Neural cell (in vitro differentiated cells): Measurements from ENCODE around the gene RALGDS.

Experiments used
- EP300 ChIP-seq: fragments of 450-650 bp; conservative IDR thresholded peaks from 2 replicates; pipeline ENCODE4 v1.6.1; 2014; ENCODE audit warnings: antibody characterized with exemption, mild to moderate bottlenecking, moderate library complexity; ENCODE audit not compliant: poor library complexity, severe bottlenecking
- EZH2 ChIP-seq: fragments of 200-600, 300-800 bp; shearing (Covaris generic), sonication (generic); IDR thresholded peaks from 2 replicates; pipeline ENCODE4 v1.6.1; 2014; ENCODE audit warnings: antibody characterized with exemption, low read length, borderline replicate concordance, mild to moderate bottlenecking; ENCODE audit not compliant: insufficient read depth, poor library complexity, severe bottlenecking
- MXI1 ChIP-seq: fragments of 450-650 bp; conservative IDR thresholded peaks from 2 replicates; pipeline ENCODE4 v1.6.1; 2014; ENCODE audit warnings: antibody characterized with exemption, mild to moderate bottlenecking; ENCODE audit not compliant: poor library complexity, severe bottlenecking
- POLR2AphosphoS5 ChIP-seq: IDR thresholded peaks from 2 replicates; pipeline ENCODE4 v1.6.1; 2012
- RAD21 ChIP-seq: fragments of 450-650 bp; conservative IDR thresholded peaks from 2 replicates; pipeline ENCODE4 v1.6.1; 2014; ENCODE audit warnings: antibody characterized with exemption, mild to moderate bottlenecking, moderate library complexity
- SMC3 ChIP-seq: fragments of 450-650 bp; conservative IDR thresholded peaks from 2 replicates; pipeline ENCODE4 v1.6.1; 2014; ENCODE audit warnings: antibody characterized with exemption, mild to moderate bottlenecking, moderate library complexity; ENCODE audit not compliant: poor library complexity
- TAF1 ChIP-seq: IDR thresholded peaks from 2 replicates; pipeline ENCODE4 v1.6.1; 2012; ENCODE audit warnings: low read depth
- TF ChIP-seq, protein P1 (sequence below): fragments of 450-650 bp; IDR thresholded peaks from 2 replicates; pipeline ENCODE4 v1.5.1; 2014; ENCODE audit warnings: antibody characterized with exemption, mild to moderate bottlenecking, moderate library complexity; ENCODE audit not compliant: poor library complexity, severe bottlenecking
- TF ChIP-seq, protein P2 (sequence below): IDR thresholded peaks from 2 replicates; pipeline ENCODE4 v1.6.1; 2012; ENCODE audit warnings: borderline replicate concordance

DNA sequence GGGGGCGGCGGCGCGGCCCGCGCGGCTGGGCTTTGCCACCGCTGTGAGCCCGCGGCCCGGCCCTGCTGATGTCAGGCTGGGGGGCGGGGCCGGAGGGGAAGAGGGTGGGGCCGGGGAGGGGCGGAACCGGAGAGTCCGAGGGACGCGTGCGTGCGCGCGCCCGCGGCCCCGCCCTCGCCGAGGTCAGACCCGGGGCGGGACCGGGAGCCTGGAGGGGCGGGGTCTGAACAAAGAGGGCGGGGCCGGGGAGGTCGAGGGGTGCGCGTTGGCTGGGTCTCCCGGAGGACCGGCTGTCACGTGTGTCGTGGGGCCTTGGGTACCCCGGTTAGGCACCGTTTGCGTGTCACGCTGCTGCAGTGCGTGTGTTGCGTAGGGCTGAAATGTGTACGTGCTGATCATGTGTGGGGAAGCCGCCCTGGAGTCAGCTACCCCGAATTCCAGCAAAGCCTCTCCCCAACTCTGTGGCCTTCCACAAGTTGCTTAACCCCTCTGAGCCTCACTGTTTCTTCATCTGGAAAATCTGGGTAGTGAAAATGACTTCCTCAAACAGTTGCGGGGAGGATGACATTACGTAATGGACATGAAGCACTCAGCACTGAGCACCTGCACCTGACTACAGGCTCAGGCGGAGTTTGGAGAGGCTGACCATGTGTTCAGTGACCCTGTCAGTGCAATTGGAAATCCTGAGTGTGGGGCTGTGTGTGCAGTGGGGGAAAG, at the start of gene RALGDS:
- TF ChIP-seq, protein P1, sequence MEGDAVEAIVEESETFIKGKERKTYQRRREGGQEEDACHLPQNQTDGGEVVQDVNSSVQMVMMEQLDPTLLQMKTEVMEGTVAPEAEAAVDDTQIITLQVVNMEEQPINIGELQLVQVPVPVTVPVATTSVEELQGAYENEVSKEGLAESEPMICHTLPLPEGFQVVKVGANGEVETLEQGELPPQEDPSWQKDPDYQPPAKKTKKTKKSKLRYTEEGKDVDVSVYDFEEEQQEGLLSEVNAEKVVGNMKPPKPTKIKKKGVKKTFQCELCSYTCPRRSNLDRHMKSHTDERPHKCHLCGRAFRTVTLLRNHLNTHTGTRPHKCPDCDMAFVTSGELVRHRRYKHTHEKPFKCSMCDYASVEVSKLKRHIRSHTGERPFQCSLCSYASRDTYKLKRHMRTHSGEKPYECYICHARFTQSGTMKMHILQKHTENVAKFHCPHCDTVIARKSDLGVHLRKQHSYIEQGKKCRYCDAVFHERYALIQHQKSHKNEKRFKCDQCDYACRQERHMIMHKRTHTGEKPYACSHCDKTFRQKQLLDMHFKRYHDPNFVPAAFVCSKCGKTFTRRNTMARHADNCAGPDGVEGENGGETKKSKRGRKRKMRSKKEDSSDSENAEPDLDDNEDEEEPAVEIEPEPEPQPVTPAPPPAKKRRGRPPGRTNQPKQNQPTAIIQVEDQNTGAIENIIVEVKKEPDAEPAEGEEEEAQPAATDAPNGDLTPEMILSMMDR, result no peak
- TF ChIP-seq SMC3, result no peak
- no peak for TF ChIP-seq EP300
- TF ChIP-seq MXI1, result no peak
- TF ChIP-seq POLR2AphosphoS5, result no peak
- TF ChIP-seq, protein P2, sequence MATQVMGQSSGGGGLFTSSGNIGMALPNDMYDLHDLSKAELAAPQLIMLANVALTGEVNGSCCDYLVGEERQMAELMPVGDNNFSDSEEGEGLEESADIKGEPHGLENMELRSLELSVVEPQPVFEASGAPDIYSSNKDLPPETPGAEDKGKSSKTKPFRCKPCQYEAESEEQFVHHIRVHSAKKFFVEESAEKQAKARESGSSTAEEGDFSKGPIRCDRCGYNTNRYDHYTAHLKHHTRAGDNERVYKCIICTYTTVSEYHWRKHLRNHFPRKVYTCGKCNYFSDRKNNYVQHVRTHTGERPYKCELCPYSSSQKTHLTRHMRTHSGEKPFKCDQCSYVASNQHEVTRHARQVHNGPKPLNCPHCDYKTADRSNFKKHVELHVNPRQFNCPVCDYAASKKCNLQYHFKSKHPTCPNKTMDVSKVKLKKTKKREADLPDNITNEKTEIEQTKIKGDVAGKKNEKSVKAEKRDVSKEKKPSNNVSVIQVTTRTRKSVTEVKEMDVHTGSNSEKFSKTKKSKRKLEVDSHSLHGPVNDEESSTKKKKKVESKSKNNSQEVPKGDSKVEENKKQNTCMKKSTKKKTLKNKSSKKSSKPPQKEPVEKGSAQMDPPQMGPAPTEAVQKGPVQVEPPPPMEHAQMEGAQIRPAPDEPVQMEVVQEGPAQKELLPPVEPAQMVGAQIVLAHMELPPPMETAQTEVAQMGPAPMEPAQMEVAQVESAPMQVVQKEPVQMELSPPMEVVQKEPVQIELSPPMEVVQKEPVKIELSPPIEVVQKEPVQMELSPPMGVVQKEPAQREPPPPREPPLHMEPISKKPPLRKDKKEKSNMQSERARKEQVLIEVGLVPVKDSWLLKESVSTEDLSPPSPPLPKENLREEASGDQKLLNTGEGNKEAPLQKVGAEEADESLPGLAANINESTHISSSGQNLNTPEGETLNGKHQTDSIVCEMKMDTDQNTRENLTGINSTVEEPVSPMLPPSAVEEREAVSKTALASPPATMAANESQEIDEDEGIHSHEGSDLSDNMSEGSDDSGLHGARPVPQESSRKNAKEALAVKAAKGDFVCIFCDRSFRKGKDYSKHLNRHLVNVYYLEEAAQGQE, result no peak
- no peak for TF ChIP-seq EZH2
- no peak for TF ChIP-seq TAF1
- no peak for TF ChIP-seq RAD21
